ENCODE results near the gene RDH16. TPM values are rescaled to one million over a fixed set of nuclear protein-coding genes. Genes with fewer than 3 reads are reported as not detected.

Gene RDH16
- total RNA-seq, 4 donors from 2014 or later = 1.5 to 1.8 (median 1.7) TPM; not detected in 1

- Histone ChIP-seq H3K27me3 (no peaks in the 10 kb centered on the region), H3K9me3 (no peaks in the 10 kb centered on the region), H3K4me3 (no peak within 1 kb of the TSS), H3K4me1 (no peaks in the 10 kb centered on the region), H3K27ac (no peak within 1 kb of the TSS), H3K36me3 (no peaks in the 10 kb centered on the region)
- 89% methylated on average over 15 of the region's 15 CpGs for WGBS, 2 donors
- no peak for DNase-seq (ENCODE audit: low spot score in 2 of 2)
- TF ChIP-seq EP300 (IDR thresholded peaks at IDR 0.05) (no peak), CTCF (IDR thresholded peaks at IDR 0.05) (no peak), POLR2A (IDR thresholded peaks at IDR 0.05) (no peak)
These were observed 23.4 kb downstream of the RDH16 start, which contains the start of gene SDR9C7 for GRCh38 chr12:56933826-56934625. Gene SDR9C7, minus strand, starts transcription at chr12:56934408. Its CDS starts 147 bp downstream, at chr12:56934261.

- Histone ChIP-seq H3K27me3 (no peaks in the 10 kb centered on the region), H3K27ac (no peak overlapping the region), H3K4me1 (no peaks in the 10 kb centered on the region), H3K4me3 (no peak overlapping the region), H3K9me3 (no peaks in the 10 kb centered on the region), H3K36me3 (no peaks in the 10 kb centered on the region)
- 67 to 86% methylated on average over 1 of the region's 1 CpG for WGBS, 2 donors
- no peak for DNase-seq (ENCODE audit: low spot score in 2 of 2)
- no peak for TF ChIP-seq CTCF (IDR thresholded peaks at IDR 0.05)
- TF ChIP-seq POLR2A (IDR thresholded peaks at IDR 0.05) = no peak
- TF ChIP-seq EP300 (IDR thresholded peaks at IDR 0.05) = no peak
These were observed 24.5 kb downstream of the RDH16 start for GRCh38 chr12:56932867-56933266.

- H3K27me3 ChIP-seq = no peaks in the 10 kb centered on the region
- H3K4me1 ChIP-seq = no peaks in the 10 kb centered on the region
- H3K27ac ChIP-seq = no peak overlapping the region
- DNase-seq (ENCODE audit: low spot score in 2 of 2) = no peak
- no peak overlapping the region for H3K4me3 ChIP-seq
- H3K9me3 ChIP-seq = no peaks in the 10 kb centered on the region
- no peaks in the 10 kb centered on the region for H3K36me3 ChIP-seq
- no peak for TF ChIP-seq EP300 (IDR thresholded peaks at IDR 0.05)
- no peak for TF ChIP-seq POLR2A (IDR thresholded peaks at IDR 0.05)
- no peak for TF ChIP-seq CTCF (IDR thresholded peaks at IDR 0.05)
- 70 to 83% methylated on average over 5 of the region's 5 CpGs for WGBS, 2 donors
These were observed 25.3 kb downstream of the RDH16 start for GRCh38 chr12:56932146-56932545.

GRCh38 chr12:56931474-56931978 lies 25.9 kb downstream of the RDH16 start:
- Histone ChIP-seq H3K36me3 (no peaks in the 10 kb centered on the region), H3K4me1 (no peaks in the 10 kb centered on the region), H3K27ac (no peak overlapping the region), H3K27me3 (no peaks in the 10 kb centered on the region), H3K9me3 (no peaks in the 10 kb centered on the region), H3K4me3 (no peak overlapping the region)
- no peak for DNase-seq (ENCODE audit: low spot score in 2 of 2)
- TF ChIP-seq CTCF (IDR thresholded peaks at IDR 0.05) (no peak), EP300 (IDR thresholded peaks at IDR 0.05) (no peak), POLR2A (IDR thresholded peaks at IDR 0.05) (no peak)
- WGBS, 2 donors = 39 to 74% methylated on average over 2 of the region's 2 CpGs

- 91 to 96% methylated on average over 7 to 8 of the region's 8 CpGs for WGBS, 2 donors
- no peak for DNase-seq (ENCODE audit: low spot score in 2 of 2)
- no peak overlapping the region for H3K27ac ChIP-seq
These were observed 27.2 kb downstream of the RDH16 start for GRCh38 chr12:56930241-56930640.

More at GRCh38 chr12:56930241-56930640, 27.2 kb downstream of the RDH16 start:
- Histone ChIP-seq H3K4me1 (no peaks in the 10 kb centered on the region), H3K36me3 (no peaks in the 10 kb centered on the region), H3K4me3 (no peak overlapping the region), H3K9me3 (no peaks in the 10 kb centered on the region), H3K27me3 (no peaks in the 10 kb centered on the region)
- TF ChIP-seq EP300 (IDR thresholded peaks at IDR 0.05) = no peak
- no peak for TF ChIP-seq CTCF (IDR thresholded peaks at IDR 0.05)
- no peak for TF ChIP-seq POLR2A (IDR thresholded peaks at IDR 0.05)

Measured in tibial nerve (tissue), 4 donors.